ENCODE measurements around the gene ITPR3.

The ITPR3 gene

DNA sequence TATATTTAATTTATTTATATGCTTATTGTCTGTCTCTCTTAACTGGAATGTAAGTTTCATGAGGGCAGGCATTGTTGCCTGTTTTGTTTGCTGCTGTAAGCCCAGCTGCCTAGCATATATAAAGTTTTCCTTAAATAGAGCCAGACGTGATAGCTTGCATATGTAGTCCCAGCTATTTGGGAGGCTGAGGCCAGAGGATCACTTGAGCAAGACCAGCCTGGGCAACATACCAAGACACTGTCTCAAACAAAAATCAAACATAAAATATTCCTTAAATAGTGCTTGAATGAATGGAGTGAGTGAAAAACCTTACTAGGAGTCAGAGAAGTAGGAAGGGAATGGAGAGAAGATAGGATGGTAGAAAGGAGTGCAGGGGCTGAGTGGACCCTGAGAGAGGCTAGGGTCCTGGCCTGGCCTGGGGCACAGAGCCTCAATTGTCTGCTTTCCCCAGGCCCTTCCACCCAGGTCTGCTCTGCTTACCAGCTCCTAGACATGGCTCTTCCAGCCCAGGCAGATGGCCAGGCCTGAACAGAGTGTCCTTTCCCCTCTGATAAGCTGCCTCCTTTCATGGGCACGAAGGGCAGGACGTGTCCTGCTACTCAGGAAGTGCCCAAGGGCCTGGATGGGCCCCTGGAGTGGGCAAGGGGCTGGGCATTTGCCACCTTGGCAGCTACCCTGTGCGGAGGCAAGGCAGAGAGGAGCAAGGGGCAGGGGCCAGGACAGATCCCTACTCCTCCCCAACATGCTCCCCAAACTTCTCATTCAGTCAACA, 23.4 kb upstream of the ITPR3 start:
- no peak overlapping the region for H3K4me3 ChIP-seq (ENCODE audit: low read depth, low read length)
- in situ Hi-C loops (cut with HindIII; ENCODE audit: low sequenced_read_pairs), result no loop called here
- TF ChIP-seq, protein P1, sequence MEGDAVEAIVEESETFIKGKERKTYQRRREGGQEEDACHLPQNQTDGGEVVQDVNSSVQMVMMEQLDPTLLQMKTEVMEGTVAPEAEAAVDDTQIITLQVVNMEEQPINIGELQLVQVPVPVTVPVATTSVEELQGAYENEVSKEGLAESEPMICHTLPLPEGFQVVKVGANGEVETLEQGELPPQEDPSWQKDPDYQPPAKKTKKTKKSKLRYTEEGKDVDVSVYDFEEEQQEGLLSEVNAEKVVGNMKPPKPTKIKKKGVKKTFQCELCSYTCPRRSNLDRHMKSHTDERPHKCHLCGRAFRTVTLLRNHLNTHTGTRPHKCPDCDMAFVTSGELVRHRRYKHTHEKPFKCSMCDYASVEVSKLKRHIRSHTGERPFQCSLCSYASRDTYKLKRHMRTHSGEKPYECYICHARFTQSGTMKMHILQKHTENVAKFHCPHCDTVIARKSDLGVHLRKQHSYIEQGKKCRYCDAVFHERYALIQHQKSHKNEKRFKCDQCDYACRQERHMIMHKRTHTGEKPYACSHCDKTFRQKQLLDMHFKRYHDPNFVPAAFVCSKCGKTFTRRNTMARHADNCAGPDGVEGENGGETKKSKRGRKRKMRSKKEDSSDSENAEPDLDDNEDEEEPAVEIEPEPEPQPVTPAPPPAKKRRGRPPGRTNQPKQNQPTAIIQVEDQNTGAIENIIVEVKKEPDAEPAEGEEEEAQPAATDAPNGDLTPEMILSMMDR (IDR thresholded peaks at IDR 0.05; ENCODE audit: low read depth, low read length), result no peak
- no peak for DNase-seq (ENCODE audit: low read depth, low spot score)

DNA sequence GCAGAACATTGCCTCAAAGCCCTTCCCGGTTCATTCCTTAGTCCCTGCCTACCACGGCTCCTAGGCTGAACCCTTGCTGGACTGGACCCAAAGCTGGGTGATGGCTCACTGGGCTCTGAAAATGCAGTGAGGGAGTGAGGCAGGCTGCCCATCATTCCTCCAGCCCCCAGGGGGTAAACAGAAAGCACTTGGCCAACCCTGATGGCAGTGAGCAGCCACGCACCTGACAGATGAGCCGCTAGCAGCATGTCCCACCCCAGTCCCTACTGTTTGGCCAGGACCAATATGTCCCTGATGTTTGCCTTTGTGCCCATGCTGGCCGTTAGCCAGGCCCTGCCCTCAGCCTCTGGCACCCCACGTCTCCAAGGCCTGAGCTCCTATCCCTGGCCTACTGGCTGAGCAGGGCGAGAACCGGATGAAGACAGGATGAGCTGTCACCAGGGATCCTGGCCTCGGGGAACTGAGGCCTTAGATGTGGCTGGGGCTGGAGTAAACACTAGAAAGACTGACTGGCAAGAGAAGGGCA, 21.6 kb upstream of the ITPR3 start:
- TF ChIP-seq, protein P1 (IDR thresholded peaks at IDR 0.05; ENCODE audit: low read depth, low read length), result no peak
- in situ Hi-C loops (cut with HindIII; ENCODE audit: low sequenced_read_pairs), result no loop called here
- DNase-seq (ENCODE audit: low read depth, low spot score), result no peak
- H3K4me3 ChIP-seq (ENCODE audit: low read depth, low read length), result no peak overlapping the region

GRCh38 chr6:33600761-33601160, 20.4 kb upstream of the ITPR3 start:
- H3K4me3 ChIP-seq (ENCODE audit: low read depth, low read length), result no peak overlapping the region
- in situ Hi-C loops (cut with HindIII; ENCODE audit: low sequenced_read_pairs), result no loop called here
- DNase-seq (ENCODE audit: low read depth, low spot score), result no peak
- TF ChIP-seq, protein P1 (IDR thresholded peaks at IDR 0.05; ENCODE audit: low read depth, low read length), result no peak

- no peak for DNase-seq (ENCODE audit: low read depth, low spot score)
- in situ Hi-C loops (cut with HindIII; ENCODE audit: low sequenced_read_pairs), result no loop called here
- TF ChIP-seq, protein P1 (IDR thresholded peaks at IDR 0.05; ENCODE audit: low read depth, low read length), result no peak
- no peak overlapping the region for H3K4me3 ChIP-seq (ENCODE audit: low read depth, low read length)
These were observed 18.9 kb upstream of the ITPR3 start for GRCh38 chr6:33602180-33602579.

DNA sequence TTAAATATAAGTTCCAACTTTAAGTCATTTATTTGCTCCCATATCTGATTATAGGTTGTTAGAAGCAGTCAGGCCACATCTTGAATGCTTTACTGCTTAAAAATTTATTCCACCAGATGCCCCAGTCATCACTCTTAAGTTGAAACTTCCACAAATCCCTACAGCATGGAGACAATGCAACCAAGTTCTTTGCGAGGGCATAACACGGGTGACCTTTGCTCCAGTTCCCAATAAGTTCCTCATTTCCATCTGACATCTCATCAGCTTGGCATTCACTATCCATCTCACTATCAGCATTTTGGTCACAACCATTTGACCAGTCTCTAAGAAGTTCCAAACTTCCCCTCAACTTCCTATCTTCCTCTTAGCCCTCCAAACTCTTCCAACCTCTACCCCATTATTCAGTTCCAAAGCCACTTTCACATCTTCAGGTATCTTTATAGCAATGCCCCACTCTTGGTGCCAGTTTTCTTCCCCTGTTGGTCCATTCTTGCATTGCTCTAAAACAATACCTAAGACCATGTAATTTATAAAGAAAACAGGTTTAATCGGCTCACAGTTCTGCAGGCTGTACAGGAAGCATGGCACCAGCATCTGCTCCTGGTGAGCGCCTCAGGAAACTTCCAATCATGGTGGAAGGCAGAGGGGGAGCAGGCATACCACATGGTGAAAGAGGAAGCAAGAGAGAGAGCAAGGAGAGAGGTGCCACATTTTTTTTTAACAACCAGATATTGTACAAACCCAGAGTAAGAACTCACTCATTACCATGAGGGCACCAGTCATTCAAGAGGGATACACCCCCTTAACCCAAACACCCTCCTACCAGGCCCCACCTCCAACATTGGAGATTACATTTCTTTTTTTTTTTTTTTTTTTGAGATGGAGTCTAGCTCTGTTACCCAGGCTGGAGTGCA, 15.9 kb upstream of the ITPR3 start:
- no peak overlapping the region for H3K4me3 ChIP-seq (ENCODE audit: low read depth, low read length)
- in situ Hi-C loops (cut with HindIII; ENCODE audit: low sequenced_read_pairs), result no loop called here
- DNase-seq (ENCODE audit: low read depth, low spot score), result no peak
- TF ChIP-seq, protein P1 (IDR thresholded peaks at IDR 0.05; ENCODE audit: low read depth, low read length), result no peak

- in situ Hi-C loops (cut with HindIII; ENCODE audit: low sequenced_read_pairs), result no loop called here
- H3K4me3 ChIP-seq (ENCODE audit: low read depth, low read length), result no peak overlapping the region
- TF ChIP-seq, protein P1 (IDR thresholded peaks at IDR 0.05; ENCODE audit: low read depth, low read length), result no peak
- no peak for DNase-seq (ENCODE audit: low read depth, low spot score)
These were observed 14.5 kb upstream of the ITPR3 start for GRCh38 chr6:33606642-33607041.

All from astrocyte of the spinal cord (primary cell).